Body of pancreas (tissue), 4 donors: ENCODE data around the gene CRIP1.

Experiments used
- CTCF ChIP-seq, 7 experiments: fragments of 450-650 bp in 4 of 7; fragments of 200-600 bp in 3 of 7; sonication (generic) in 3 of 7; IDR thresholded peaks; one replicate each; pipeline ENCODE4 v1.5.1; 2016 to 2019; ENCODE audit warnings: antibody characterized with exemption in 7 of 7
- POLR2A ChIP-seq, 3 donors: fragments of 450-650 bp; IDR thresholded peaks; one replicate each; pipeline ENCODE4 v1.6.1; 2016; ENCODE audit warnings: antibody characterized with exemption in 3 of 3, mild to moderate bottlenecking in 2 of 3

GRCh38 chr14:105456736-105457617 lies 29.7 kb upstream of the CRIP1 start:
- no peak for TF ChIP-seq CTCF (IDR thresholded peaks at IDR 0.05)
- no peak for TF ChIP-seq POLR2A (IDR thresholded peaks at IDR 0.05)
